ENCODE measurements around the gene CATSPER4.

CATSPER4 gene

DNA sequence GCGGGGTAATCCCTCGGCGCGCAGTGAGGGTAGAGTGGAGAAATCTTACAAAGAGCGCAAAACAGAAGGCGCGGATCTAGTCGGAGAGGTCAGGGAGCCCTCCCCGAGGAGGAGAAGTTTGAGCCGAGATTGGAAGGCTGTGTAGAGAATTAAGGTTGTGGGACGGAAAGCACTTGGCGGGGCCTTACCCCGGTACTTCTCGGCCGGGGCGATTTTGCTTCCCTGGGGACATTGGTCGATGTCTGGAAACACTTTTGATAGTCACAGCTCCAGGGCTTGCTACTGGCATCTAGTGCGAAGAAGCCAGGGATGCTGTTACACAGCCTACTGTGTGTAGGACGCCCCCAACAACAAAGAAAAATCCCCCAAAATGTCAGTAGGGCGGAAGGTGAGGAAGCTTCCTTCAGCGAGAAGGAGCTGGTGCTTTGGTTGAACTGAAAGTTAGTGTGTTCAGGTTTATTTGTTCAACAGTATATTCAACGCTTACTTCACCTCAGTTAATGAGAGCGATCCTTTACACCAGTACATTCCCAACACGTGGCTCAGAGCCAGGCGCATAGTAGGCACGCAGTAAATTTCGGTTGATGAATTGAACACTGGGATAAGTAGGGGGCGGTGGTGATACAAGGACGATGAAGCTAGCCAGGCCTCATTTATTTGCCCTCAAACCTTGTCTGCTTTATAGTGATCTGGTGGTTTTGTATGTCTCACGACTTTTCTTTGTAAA lies 44.4 kb downstream of the CATSPER4 start:
- peak in 3 of 4 experiments; percentile 7 to 16 (median 12) for DNase-seq (ENCODE audit: low read depth in 4 of 4, low spot score in 1 of 4)

DNA sequence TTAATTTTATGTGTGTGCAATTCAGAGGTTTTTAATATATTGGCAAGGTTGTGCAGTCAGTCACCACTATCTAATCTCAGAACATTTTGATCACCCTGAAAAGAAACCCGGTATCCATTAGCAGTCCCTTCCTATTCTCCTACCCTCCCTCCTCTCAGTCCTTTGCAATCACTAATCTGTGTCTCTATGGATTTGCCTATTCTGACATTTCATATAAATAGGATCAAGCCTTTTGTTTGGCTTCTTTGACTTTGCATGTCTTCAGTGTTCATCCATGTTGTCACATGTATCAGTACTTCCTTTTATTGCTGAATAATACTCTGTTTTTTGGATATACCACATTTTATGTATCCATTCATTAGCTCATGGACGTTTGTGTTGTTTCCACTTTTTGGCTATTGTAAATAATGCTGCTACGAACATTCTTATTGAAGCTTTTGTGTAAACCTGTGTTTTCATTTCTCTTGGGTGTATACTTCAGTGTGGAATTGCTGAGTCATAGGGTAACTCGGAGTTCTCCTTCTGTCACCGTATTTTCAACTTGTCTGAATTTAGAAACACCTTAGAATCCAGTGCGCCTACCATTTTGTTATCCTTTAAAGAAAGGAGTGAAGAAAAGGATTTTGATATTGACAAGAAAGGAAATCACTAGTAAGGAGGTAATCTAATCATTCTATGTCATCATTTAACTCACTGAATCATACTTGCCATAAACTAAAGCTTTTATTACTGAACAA lies 47.0 kb downstream of the CATSPER4 start:
- no peak for DNase-seq (ENCODE audit: low read depth in 4 of 4, low spot score in 1 of 4)

DNA sequence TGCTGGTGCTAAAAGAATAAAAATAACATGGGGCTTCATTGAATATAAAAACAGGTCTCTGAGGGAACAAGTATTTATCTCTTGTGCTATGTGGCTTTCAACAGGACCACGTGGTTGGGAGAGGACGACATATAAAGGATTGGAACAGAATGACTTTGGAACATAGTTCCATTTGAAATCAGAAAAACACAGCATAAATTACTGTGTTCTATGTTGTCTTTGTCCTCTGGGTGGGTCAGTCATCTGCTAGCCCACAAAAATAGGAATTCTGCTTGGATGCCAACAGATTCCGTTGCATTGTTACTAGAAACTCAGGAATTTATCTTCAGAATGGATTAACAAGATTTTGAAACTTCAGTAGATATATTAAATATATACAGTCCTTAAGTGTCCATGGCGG lies 49.5 kb downstream of the CATSPER4 start:
- DNase-seq (ENCODE audit: low read depth in 4 of 4, low spot score in 1 of 4): no peak

All from stimulated activated CD4-positive, alpha-beta T cell treated with anti-CD3 and anti-CD28 coated beads, Interleukin-1b, Interleukin-23, amount 100 ng/mL, for 24 hours (primary cell).